Left kidney (tissue), 2 donors: ENCODE data around the gene COL4A6. TPM values are rescaled to one million over a fixed set of nuclear protein-coding genes. Genes with fewer than 3 reads are reported as not detected.
A peak's percentile ranks its signal among the peaks of the same experiment; 100 is the strongest.

Experiments used
- DNase-seq: peaks from one replicate; pipeline ENCODE4 v3.0.0-alpha.2; 2013
- polyA plus RNA-seq: library from polyadenylated mRNA; unstranded; fragments of 120-200 nt; gene quantifications from one replicate; pipeline ENCODE4 v1.2.1, GENCODE V29; 2013; ENCODE audit not compliant: insufficient read length

Gene COL4A6
- polyA plus RNA-seq, 1 donor = 16.0 TPM

DNA sequence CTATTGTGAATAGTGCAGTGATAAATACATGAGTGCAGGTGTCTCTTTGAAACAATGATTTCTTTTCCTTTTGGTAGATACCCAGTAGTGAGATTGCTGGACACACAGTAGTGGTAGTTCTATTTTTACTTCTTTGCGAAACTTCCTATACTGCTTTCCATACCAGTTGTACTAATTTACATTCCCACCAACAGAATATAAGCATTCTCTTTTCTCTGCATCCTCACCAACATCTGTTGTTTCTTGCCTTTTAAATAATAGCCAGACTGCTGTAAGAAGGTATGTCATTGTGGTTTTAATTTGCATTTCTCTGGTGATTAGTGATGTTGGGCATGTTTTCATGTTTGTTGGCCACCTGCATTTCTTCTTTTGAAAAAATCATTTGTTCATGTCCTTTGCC is 105.9 kb downstream of the COL4A6 start:
- DNase-seq = no peak

DNA sequence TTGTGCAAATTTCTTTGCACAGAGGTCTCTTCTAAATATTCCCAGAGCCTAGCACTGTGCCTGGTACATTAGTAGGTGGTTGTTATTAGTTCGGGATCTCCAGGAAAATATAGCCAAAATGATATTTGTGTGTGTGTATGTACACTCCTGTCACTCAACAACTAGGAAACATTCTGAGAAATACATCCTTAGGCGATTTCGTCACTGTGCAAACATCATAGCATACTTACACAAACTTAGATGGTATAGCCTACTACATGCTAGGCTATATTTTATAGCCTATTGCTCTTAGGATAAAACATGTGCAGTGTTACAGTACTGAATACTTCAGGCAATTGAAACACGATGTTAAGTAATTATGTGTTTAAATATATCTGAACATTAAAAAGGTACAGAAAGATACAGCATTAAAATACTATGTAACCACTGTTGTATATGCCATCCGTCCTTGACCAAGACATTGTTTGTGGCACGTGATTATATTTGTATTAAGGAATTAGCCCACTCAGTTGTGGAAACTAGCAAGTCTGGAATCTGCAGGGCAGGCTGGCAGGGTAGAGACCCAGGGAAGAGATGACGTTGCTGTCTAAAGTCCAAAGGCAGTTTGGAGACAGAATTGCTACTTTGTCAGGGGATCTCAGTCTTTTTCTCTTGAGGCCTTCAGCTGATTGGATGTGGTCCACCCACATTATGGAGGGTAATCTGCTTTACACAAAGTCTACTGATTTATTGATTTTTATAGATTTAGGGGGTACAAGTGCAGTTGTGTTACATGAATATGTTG is 106.9 kb downstream of the COL4A6 start:
- DNase-seq = no peak

GRCh38 chrX:108323751-108324150 is 114.5 kb downstream of the COL4A6 start:
- DNase-seq = no peak

- DNase-seq = no peak
Observed at GRCh38 chrX:108322234-108322633, 116.0 kb downstream of the COL4A6 start.

GRCh38 chrX:108316456-108316855 is 121.8 kb downstream of the COL4A6 start:
- DNase-seq = no peak

GRCh38 chrX:108313669-108314068 is 124.6 kb downstream of the COL4A6 start:
- no peak for DNase-seq

GRCh38 chrX:108312957-108313356 is 125.3 kb downstream of the COL4A6 start:
- peak; percentile 36 for DNase-seq

- no peak for DNase-seq
Observed at GRCh38 chrX:108312011-108312410, 126.2 kb downstream of the COL4A6 start.

DNA sequence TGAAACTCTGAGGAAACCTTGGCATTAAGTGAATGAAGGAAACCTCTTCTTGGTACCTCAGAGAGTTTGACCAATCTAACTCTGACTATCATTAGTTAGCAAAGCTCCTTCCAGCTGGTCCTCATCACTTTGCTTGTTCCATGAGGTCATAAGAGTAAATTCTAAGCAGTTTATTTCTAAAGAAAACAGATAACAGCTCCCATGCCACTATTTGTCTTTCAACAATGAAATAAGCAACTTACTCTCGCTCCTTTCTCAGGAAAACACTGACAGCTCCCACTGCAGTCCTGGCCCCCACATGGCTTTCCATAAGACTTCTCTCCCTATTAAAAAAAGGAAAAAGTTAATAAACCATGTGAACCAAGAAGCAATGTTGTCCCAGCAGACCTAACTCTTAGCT is 127.7 kb downstream of the COL4A6 start:
- no peak for DNase-seq

- no peak for DNase-seq
Observed at GRCh38 chrX:108309144-108309543, 129.1 kb downstream of the COL4A6 start.

GRCh38 chrX:108307132-108308085 is 130.8 kb downstream of the COL4A6 start:
- no peak for DNase-seq

DNA sequence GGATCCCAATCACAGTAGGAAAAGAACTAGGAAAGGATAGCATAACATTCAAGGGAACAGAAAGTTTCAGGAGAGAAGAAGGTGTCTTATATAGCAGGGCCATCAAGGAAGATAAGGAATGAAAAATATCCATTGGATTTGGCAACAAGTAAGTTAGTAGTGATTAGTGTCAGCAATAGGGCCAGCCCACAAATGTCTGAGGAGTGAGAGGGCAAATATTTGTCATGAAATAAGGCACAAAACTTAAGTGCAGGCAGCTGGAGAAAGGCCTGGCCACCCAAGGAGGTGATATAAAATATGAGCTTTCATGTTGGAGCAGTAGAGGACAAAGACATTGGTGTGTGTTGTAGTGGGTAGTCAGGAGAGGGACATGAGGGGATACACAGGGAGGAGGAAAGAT is 132.1 kb downstream of the COL4A6 start:
- DNase-seq = no peak

- DNase-seq = no peak
Observed at GRCh38 chrX:108304757-108305156, 133.5 kb downstream of the COL4A6 start.

DNA sequence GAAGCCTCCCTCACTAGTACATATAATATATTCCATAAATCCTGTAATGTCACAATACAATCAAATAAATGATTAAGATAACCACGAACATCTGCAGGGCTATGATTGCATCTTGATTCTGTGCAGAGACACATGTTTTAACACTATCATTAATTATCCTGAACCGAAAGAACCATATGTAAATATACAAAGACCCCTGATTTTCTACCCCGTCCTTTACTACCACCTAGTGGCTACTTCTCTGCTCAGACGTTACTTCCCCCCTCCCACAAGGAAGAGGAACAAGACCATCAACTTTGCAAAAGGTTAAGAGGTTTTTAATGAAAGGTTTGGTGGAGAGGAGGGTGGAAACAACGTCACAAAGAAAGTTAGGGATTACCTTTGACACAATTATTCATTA is 134.0 kb downstream of the COL4A6 start:
- DNase-seq = no peak

DNA sequence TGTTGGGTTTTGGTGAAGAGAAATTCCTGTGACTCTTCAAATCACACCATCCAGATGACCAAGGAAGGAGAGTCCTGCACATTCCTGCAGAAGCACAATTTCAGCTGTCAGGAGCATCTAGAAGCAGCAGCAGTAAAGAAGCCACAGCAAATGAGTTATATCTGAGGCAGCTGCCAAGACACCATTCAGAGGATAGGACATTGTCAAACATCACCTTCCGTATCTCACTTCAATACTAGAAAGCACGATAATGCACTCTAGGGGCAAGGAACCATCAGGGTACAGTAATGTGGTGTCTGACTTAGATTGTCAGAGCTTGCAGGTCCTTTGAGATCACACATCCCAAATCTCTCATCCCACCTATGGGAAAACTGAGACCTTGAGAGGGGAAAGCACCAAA is 134.5 kb downstream of the COL4A6 start:
- no peak for DNase-seq

DNA sequence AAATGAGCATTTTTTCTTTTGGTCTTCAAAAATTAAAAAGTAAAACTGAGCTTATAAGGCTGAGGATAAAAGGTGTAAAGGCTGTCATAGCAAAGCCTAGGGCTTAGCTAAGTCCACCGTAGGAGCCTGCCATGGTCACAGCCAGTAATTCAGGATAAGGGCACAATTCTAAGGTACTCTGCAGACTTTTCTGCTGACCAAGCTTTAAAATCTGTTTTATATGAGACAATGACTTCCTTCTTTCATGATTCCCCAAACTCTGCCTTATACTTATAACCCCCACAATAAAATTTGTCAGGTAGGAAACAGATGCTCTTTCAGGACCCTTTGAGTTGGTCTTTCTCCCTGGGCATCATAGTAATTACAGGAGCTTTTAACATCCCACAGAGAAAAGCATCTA is 138.5 kb downstream of the COL4A6 start:
- DNase-seq = no peak

GRCh38 chrX:108299101-108299591 is 139.1 kb downstream of the COL4A6 start:
- peak; percentile 37 for DNase-seq

- no peak for DNase-seq
Observed at GRCh38 chrX:108298165-108298602, 140.0 kb downstream of the COL4A6 start.

DNA sequence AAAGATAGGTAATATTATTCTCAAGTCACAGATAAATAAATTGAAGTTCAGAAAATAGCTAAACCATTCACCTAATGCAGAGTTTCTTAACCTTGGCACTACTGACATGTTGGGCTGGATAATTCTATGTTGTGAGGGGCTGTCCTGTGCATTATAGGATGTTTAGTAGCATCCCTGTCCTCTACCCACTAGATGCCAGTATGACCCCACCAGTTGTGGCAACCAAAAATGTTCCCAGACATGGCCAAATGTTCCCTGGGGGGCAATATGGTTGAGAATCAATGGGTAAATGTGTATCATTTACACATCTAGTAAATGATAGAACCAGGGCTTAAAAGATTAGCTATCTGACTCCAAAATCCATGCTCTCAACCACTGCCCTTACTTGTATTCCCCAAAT is 140.9 kb downstream of the COL4A6 start:
- no peak for DNase-seq

DNA sequence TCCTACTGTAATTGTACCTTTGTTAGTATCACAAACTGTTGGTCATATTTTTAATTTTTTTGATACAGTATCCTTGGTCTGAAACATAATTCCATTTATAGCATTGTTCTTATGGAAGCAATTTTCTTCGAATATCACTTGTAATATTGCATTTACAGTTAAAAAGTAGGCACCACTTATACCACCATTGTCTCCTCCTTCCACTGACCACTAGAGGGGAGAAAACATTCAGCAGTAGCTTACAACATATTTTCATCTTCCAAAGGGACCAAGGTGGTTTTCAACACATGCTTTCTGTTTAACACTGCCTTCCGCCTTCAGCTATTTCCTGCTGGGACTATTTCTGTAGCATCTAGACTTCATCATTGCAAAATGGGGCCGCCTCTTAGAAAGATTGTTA is 146.2 kb downstream of the COL4A6 start:
- no peak for DNase-seq

GRCh38 chrX:108285918-108286317 is 152.3 kb downstream of the COL4A6 start:
- DNase-seq = no peak

- DNase-seq = no peak
Observed at GRCh38 chrX:108285356-108285755, 152.9 kb downstream of the COL4A6 start.

DNA sequence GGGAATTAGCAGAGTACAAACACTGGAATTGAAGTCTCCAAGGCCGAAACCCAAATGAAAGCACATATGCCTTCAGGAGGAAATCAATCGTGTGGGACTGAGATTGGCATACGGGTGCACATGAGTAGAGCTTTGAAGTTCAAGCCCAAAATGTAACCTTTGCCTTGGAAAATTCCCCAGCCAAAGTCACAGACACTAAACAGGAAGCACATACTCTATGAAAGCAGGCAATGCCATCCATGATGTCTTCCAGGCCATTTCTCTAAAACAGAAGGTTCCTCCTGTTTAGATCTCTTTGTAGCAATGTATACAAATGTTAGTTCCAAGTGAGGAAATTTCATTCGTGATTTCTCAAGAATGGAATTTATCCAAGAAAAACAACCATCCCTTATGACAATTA is 162.5 kb downstream of the COL4A6 start:
- no peak for DNase-seq
